G401 (cell line): ENCODE results near the gene ZBTB21. TPM values are rescaled to one million over a fixed set of nuclear protein-coding genes. Genes with fewer than 3 reads are reported as not detected.

Experiments used
- DNase-seq: peaks from one replicate; pipeline ENCODE4 v3.0.0-alpha.2; 2015; ENCODE audit warnings: low spot score
- in situ Hi-C: cut with HindIII; loops from 2 replicates; pipeline ENCODE4 v1.10.0; 2016; ENCODE audit warnings: low sequenced_read_pairs, mixed read lengths
- total RNA-seq: library from RNA; depleted of rRNA; stranded (reverse); fragments of >200 nt; shearing (Covaris generic); gene quantifications from 2 replicates; pipeline ENCODE4 v1.2.3, GENCODE V29; 2014

The ZBTB21 gene
- total RNA-seq, 1 experiment from 2014 or later, result 22.0 TPM

GRCh38 chr21:41976611-41977010, 33.5 kb downstream of the ZBTB21 start:
- DNase-seq, result no peak
- in situ Hi-C loops, result no loop called here

DNA sequence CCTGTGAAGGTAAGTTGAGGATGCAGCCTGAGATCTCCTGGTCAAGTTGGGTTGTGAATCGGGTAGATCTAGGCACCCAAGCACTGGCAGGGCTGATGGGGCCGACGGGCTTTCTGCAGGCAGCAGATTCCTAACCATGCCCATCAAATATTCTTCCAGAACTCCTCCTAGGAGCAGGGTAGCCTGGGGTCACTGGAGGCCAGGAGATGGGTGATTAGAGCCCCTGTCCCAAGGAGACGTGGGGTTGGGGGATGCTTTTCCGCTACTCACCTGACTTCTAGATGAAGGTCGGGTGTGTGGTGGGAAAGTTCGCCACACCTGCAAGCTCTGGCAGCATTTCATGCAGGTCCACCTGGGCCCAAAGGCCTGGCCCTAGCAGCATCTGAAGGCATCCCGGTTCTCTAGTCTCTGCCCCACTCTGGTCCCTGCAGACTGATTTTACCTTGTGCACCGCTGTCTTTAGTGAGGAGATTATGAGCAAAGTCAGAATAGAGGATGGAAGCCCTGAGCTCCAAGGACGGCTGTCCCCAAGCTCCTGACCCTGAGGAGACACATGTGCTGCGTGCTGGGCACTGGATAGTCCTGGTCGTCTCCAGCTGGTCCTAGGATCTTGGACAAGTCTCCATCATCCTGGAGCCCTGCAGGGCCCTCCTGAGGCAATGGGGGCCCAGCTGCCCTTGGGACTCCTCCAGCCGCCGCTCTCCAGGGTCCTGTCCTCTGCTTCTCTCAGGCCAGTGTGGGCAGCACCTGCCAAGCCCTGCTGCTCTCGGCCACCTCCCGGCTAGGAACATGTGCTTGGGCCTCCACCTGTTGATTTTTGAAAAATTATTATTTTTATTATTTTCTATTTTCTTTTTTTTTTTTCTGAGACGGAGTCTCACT, 34.5 kb downstream of the ZBTB21 start:
- in situ Hi-C loops, result no loop called here
- no peak for DNase-seq

DNA sequence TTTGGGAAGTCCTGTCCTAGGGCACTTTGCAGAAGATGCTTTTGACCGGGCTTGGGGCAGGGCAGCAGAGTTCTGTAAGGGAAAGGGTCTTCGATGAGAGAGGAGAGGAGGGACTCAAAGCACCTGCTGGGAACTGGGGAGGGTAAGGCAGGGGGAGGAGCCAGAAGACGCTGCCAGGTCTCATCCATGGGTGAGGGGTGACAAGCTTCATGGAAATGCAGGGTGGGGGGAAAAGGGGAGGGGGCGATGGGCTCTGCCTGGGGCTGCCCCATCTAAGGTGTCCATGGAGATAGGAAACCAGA, 35.5 kb downstream of the ZBTB21 start:
- in situ Hi-C loops, result no loop called here
- DNase-seq, result no peak

DNA sequence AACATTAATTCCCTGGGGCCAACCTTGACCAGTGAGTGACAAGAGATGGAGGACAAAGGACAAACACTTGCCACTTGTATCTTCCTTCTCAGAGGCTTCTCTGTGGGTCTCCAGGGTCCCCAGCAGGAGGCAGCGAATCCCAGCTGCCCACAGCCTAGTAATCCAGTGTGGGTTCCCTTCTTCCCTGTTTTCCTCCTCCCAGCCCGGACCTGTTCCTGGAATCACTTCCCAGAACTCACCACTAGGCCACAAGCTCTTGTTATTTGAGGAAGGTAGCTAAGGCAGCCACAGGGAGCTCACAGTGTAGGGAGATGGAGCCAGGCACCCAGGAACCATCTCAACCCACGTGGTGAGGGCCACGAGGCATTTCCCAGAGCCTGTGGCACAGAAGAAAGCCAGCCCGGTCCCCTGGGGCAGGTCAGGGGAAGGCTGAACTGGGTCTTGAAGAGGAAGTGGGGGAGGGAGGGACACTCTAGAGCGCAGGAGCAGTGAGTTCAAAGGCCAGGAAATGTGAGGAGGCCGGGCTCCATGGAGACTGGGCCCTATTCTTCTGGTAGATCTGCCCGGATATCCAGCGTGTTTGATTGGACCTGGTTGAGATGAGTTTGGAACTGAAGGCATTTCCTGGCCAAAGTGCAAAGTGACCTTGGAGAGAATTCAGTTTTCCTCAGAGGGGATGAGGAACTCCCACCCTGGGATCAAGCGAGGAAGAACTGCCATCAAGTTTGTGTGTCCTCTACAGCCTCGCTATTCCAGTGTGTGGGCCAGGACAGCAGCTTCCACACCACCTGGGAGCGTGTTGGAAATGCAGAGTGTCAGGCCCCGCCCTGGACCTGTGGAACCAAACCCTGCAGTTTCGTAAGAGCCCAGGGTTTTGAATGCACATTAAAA, 36.1 kb downstream of the ZBTB21 start:
- in situ Hi-C loops, result no loop called here
- no peak for DNase-seq

DNA sequence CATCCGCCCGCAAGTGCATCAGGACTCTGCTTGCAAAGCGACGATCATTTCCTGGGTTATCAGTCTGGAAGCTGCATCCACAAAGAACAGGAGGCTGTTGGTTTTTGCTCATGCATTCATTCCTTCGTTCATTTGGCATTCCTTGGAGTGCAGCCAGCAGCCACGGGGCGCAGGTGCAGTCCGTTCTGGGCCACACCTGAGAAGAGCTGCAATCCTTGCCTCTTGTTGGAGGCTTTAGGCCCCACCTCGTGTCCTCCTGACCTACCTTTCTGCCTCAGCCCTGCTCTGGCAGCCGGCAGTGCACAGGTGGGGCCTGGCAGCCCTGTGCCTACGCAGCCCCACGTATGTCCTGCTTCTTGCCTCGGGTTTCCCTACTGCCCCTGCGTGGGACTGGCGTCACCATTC, 36.7 kb downstream of the ZBTB21 start:
- no peak for DNase-seq
- in situ Hi-C loops, result no loop called here

DNA sequence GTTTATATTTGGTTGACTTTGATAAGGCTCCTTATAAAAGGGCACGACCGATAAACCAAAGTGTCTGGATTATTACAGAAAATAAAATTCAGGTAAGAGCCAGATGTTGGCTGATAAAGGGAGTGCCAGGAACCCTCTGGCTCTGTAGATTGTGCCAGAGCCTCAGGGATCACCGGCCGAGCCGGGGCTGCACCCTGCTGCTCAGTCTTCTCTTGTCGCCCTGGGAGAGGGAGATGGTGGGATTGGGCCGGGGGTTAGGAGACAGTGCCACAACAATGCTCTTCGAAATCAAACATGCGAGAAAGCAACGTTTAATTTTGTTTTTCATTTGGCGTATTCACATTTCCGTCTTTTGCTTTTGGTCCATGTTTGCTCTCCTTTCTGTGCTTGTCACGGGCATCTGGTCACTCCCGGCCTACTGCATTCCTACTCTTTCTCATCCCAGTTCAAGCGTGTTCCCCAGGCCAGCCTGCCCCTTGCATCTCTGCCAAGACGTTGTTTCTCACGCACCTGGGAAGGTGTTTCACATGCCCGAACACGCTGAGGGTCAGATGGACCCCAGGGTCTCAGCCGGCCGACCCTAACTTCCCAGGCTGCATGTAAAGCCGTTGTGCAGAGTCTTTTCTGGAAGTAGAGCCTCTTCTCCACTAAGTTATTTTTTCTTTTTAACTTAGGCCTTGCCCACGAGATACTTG, 37.5 kb downstream of the ZBTB21 start:
- no peak for DNase-seq
- in situ Hi-C loops, result no loop called here

GRCh38 chr21:41971891-41972290, 38.3 kb downstream of the ZBTB21 start:
- no peak for DNase-seq
- in situ Hi-C loops, result no loop called here

- in situ Hi-C loops, result no loop called here
- DNase-seq, result no peak
These were observed 39.2 kb downstream of the ZBTB21 start for GRCh38 chr21:41970751-41971653.

DNA sequence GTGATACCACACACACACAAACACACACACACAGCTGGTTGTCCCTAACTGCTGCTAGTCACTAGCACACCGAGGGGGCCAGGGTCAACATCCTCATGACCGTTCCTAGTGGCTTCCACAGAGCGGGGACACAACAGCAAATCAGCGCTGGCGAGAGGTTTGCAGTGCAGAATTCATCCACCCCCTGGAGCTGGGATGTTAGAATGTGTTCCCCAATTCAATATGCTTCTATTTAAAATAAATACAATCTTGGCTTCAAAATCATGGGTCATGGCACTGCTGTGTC, 40.1 kb downstream of the ZBTB21 start:
- in situ Hi-C loops, result no loop called here
- DNase-seq, result no peak

- no peak for DNase-seq
- in situ Hi-C loops, result no loop called here
These were observed 42.5 kb downstream of the ZBTB21 start for GRCh38 chr21:41967708-41968107.

GRCh38 chr21:41966872-41967621, 43.1 kb downstream of the ZBTB21 start:
- DNase-seq, result no peak
- in situ Hi-C loops, result no loop called here

- DNase-seq, result no peak
- in situ Hi-C loops, result no loop called here
These were observed 43.9 kb downstream of the ZBTB21 start for GRCh38 chr21:41966041-41966833.

GRCh38 chr21:41965461-41966013, 44.6 kb downstream of the ZBTB21 start:
- in situ Hi-C loops, result no loop called here
- DNase-seq, result no peak

DNA sequence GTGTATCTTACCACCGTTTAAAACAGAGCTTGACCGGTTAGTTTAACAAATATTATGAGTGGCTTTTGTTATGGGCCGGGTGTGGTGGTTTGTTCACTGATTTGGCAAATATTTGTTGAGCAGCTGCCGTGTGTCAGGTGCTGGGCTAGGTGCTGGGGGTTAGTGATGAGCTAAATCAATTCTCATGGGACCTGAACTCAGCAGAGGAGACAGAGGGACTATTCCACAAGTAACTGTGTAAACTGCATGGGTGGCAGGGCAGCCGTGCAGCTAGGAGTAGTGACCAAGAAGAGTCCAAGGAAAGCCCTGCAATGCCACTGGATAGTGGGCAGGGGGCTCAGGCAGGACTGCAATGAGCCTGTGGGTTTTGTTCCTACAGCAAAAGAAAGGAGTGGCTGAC, 45.1 kb downstream of the ZBTB21 start:
- in situ Hi-C loops, result no loop called here
- DNase-seq, result no peak

- DNase-seq, result no peak
- in situ Hi-C loops, result no loop called here
These were observed 46.0 kb downstream of the ZBTB21 start for GRCh38 chr21:41964171-41964570.

- no peak for DNase-seq
- in situ Hi-C loops, result no loop called here
These were observed 47.7 kb downstream of the ZBTB21 start for GRCh38 chr21:41962425-41962966.

DNA sequence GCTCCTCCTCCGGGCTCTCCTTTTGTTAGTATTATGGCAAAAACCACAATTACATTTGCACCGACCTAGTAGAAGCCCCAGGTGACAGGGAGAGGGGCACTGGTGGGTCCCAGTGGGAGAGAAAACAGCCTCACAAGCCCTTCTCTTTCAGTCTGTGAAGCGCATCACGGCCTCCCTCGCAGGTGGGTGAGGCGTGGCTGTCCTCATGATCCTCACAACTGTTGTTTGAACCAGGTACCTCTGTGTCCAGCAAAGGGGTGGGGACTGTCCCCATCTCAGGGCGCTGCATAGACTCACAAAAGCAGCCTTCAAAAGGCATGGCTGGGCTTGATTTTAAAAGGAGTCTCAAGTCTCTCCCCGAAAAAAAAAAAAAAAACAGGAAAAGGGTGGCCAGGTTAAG, 48.4 kb downstream of the ZBTB21 start:
- in situ Hi-C loops, result no loop called here
- no peak for DNase-seq
